ENCODE measurements around the gene RPP14. TPM values are rescaled to one million over a fixed set of nuclear protein-coding genes. Genes with fewer than 3 reads are reported as not detected.

The RPP14 gene
- total and polyA plus RNA-seq, 2 experiments from 2014 or later: 11.7 to 18.6 TPM

- Mint-ChIP-seq H3K4me1 (peaks cover 4% of the 10 kb centered on the region; the same call in 1 of the 3 replicates), H3K4me3 (no peak overlapping the region), H3K36me3 (ENCODE audit: low read depth) (peaks cover 20% of the 10 kb centered on the region), H3K9me3 (peaks cover 23% of the 10 kb centered on the region), H3K27ac (no peak overlapping the region), H3K27me3 (ENCODE audit: insufficient read depth, low read depth, poor library complexity) (peaks cover 4% of the 10 kb centered on the region)
- Histone ChIP-seq H4K20me1 (replicated peaks; ENCODE audit: insufficient read depth) (no peaks in the 10 kb centered on the region), H3K27ac (ENCODE audit: low read depth) (no peak overlapping the region), H3K36me3 (ENCODE audit: insufficient read depth) (no peaks in the 10 kb centered on the region), H3K4me2 (no peak overlapping the region), H3K4me3 (no peak overlapping the region), H3K4me1 (ENCODE audit: insufficient read depth) (no peaks in the 10 kb centered on the region), H2AFZ (no peak overlapping the region), H3K9me2 (ENCODE audit: insufficient read depth) (no peaks in the 10 kb centered on the region), H3F3A (replicated peaks; ENCODE audit: low read depth) (no peaks in the 10 kb centered on the region), H3K27me3 (ENCODE audit: insufficient read depth) (no peaks in the 10 kb centered on the region), H3K79me2 (replicated peaks; ENCODE audit: insufficient read depth) (no peaks in the 10 kb centered on the region)
- ATAC-seq (no peak), DNase-seq (ENCODE audit: low spot score) (no peak)
- TF ChIP-seq ZNF331 (CRISPR knock-in tag; IDR thresholded peaks at IDR 0.05; ENCODE audit: low read depth) (no peak), REST (IDR thresholded peaks at IDR 0.05; ENCODE audit: unreplicated experiment) (no peak), NANOG (IDR thresholded peaks at IDR 0.05; ENCODE audit: borderline replicate concordance) (no peak), ZNF114 (CRISPR knock-in tag; IDR thresholded peaks at IDR 0.05) (no peak), CTCF (conservative IDR thresholded peaks at IDR 0.05; ENCODE audit: low read depth in 2 of 2) (no peak), EZH2phosphoT487 (IDR thresholded peaks at IDR 0.05; ENCODE audit: unreplicated experiment) (no peak), STAT1 (IDR thresholded peaks at IDR 0.05; ENCODE audit: unreplicated experiment) (no peak), EZH2 (IDR thresholded peaks at IDR 0.05; ENCODE audit: low read depth, unreplicated experiment) (no peak), POLR2AphosphoS5 (IDR thresholded peaks at IDR 0.05; ENCODE audit: low read depth) (no peak), ETS1 (IDR thresholded peaks at IDR 0.05) (no peak), JUNB (IDR thresholded peaks at IDR 0.05; ENCODE audit: unreplicated experiment) (no peak)
These were observed 13.2 kb upstream of the RPP14 start for GRCh38 chr3:58292866-58293265.

Measured in GM23338 (cell line).